Testis (tissue), 3 donors: Measurements from ENCODE around the gene EYS. TPM values are rescaled to one million over a fixed set of nuclear protein-coding genes. Genes with fewer than 3 reads are reported as not detected.

Experiments used
- DNase-seq: peaks from one replicate; pipeline ENCODE4 v3.0.0-alpha.2; 2019
- H3K27ac ChIP-seq, 2 donors: fragments of 200-600 bp; sonication (generic); one replicate each; pipeline ENCODE4 v1.5.1; 2019
- H3K27me3 ChIP-seq: fragments of 200-600 bp; sonication (generic); one replicate; pipeline ENCODE4 v1.5.1; 2019
- H3K36me3 ChIP-seq: fragments of 200-600 bp; sonication (generic); one replicate; pipeline ENCODE4 v1.5.1; 2017; ENCODE audit warnings: low read depth; ENCODE audit errors: missing control alignments
- H3K4me1 ChIP-seq: fragments of 200-600 bp; sonication (generic); one replicate; pipeline ENCODE4 v1.5.1; 2019
- H3K4me3 ChIP-seq, 2 donors: fragments of 200-600 bp; sonication (generic); one replicate each; pipeline ENCODE4 v1.5.1; 2017 to 2019
- H3K9me3 ChIP-seq: fragments of 200-600 bp; sonication (generic); one replicate; pipeline ENCODE4 v1.5.1; 2017
- CTCF ChIP-seq, 3 experiments: fragments of 450-650 bp in 2 of 3; fragments of 200-600 bp in 1 of 3; sonication (generic) in 1 of 3; IDR thresholded peaks; one replicate each; pipeline ENCODE4 v1.5.1; 2016 to 2019; ENCODE audit warnings: antibody characterized with exemption in 3 of 3, mild to moderate bottlenecking in 2 of 3, moderate library complexity in 1 of 3
- POLR2A ChIP-seq: fragments of 450-650 bp; IDR thresholded peaks from one replicate; pipeline ENCODE4 v1.6.1; 2017; ENCODE audit warnings: antibody characterized with exemption, mild to moderate bottlenecking, moderate library complexity
- WGBS, 2 donors: methylation state at CpG; one replicate each; pipeline ENCODE4 v1.1.5; 2018; 5-methylcytosine and 5-hydroxymethylcytosine counted together
- intact Hi-C: fragments of 100-400 bp; cut with DNase I; formaldehyde crosslinking; loops from one replicate; pipeline ENCODE4 v1.15.1; 2023; ENCODE audit warnings: low total_unique reads
- polyA plus RNA-seq: library from polyadenylated mRNA; stranded (reverse); fragments of 350-450 nt; fragmentation: Illumina TruSeq; extraction: RNeasy Lipid Tissue Mini Kit (QIAGEN cat#74804); gene quantifications from one replicate; pipeline ENCODE4 v1.2.3, GENCODE V29; 2014; ENCODE audit warnings: low read depth, low replicate concordance; ENCODE audit not compliant: insufficient read depth
- total RNA-seq, 2 donors: library from RNA; depleted of rRNA; stranded (reverse); fragments of >200 nt; gene quantifications; one replicate each; pipeline ENCODE4 v1.2.3, GENCODE V29; 2016

EYS gene
- total and polyA plus RNA-seq, 3 donors from 2014 or later = 1.3 to 2.8 (median 2.6) TPM

- Histone ChIP-seq H3K4me1 (no peaks in the 10 kb centered on the region), H3K36me3 (no peaks in the 10 kb centered on the region), H3K9me3 (no peaks in the 10 kb centered on the region), H3K27me3 (no peaks in the 10 kb centered on the region), H3K27ac (no peak overlapping the region), H3K4me3 (no peak overlapping the region)
- TF ChIP-seq CTCF (IDR thresholded peaks at IDR 0.05) (no peak), POLR2A (no peak)
- 96 to 97% methylated on average over 4 of the region's 4 CpGs for WGBS, 2 donors
- intact Hi-C loops = no loop called here
- no peak for DNase-seq
These were observed 973.6 kb downstream of the EYS start for GRCh38 chr6:64733433-64733832.

GRCh38 chr6:64732888-64733287 lies 974.1 kb downstream of the EYS start:
- TF ChIP-seq CTCF (IDR thresholded peaks at IDR 0.05) (no peak), POLR2A (no peak)
- intact Hi-C loops = no loop called here
- DNase-seq = no peak

GRCh38 chr6:64729522-64729921 lies 977.5 kb downstream of the EYS start:
- 81 to 84% methylated on average over 4 of the region's 4 CpGs for WGBS, 2 donors
- intact Hi-C loops = no loop called here
- Histone ChIP-seq H3K27me3 (no peaks in the 10 kb centered on the region), H3K9me3 (no peaks in the 10 kb centered on the region), H3K4me3 (no peak overlapping the region), H3K27ac (no peak overlapping the region), H3K4me1 (no peaks in the 10 kb centered on the region), H3K36me3 (no peaks in the 10 kb centered on the region)
- DNase-seq = no peak
- TF ChIP-seq CTCF (IDR thresholded peaks at IDR 0.05) (no peak), POLR2A (no peak)

More at GRCh38 chr6:64732888-64733287, 974.1 kb downstream of the EYS start:
- Histone ChIP-seq H3K27me3 (no peaks in the 10 kb centered on the region), H3K36me3 (no peaks in the 10 kb centered on the region), H3K4me3 (no peak overlapping the region), H3K4me1 (no peaks in the 10 kb centered on the region), H3K9me3 (no peaks in the 10 kb centered on the region), H3K27ac (no peak overlapping the region)

GRCh38 chr6:64727075-64727474 lies 980.0 kb downstream of the EYS start:
- Histone ChIP-seq H3K27ac (no peak overlapping the region), H3K4me1 (no peaks in the 10 kb centered on the region), H3K36me3 (no peaks in the 10 kb centered on the region), H3K9me3 (no peaks in the 10 kb centered on the region), H3K27me3 (no peaks in the 10 kb centered on the region), H3K4me3 (no peak overlapping the region)
- intact Hi-C loops = no loop called here
- 89 to 92% methylated on average over 5 of the region's 5 CpGs for WGBS, 2 donors
- no peak for DNase-seq
- TF ChIP-seq POLR2A (no peak), CTCF (IDR thresholded peaks at IDR 0.05) (no peak)

- no peaks in the 10 kb centered on the region for H3K4me1 ChIP-seq
- H3K36me3 ChIP-seq = no peaks in the 10 kb centered on the region
- H3K9me3 ChIP-seq = no peaks in the 10 kb centered on the region
- H3K27me3 ChIP-seq = no peaks in the 10 kb centered on the region
- H3K27ac ChIP-seq = no peak overlapping the region
- intact Hi-C loops = no loop called here
- H3K4me3 ChIP-seq = no peak overlapping the region
- DNase-seq = no peak
- no peak for TF ChIP-seq CTCF (IDR thresholded peaks at IDR 0.05)
- no peak for TF ChIP-seq POLR2A
- WGBS, 2 donors = 93 to 97% methylated on average over 3 of the region's 3 CpGs
These were observed 982.9 kb downstream of the EYS start for GRCh38 chr6:64724091-64724490.
